Measurements from ENCODE around the gene ZNF813.
"Not testable (repeated sequence)": the region's sequence is repeated elsewhere in the genome, so short reads cannot be mapped to it uniquely, and the experiment has no call there.

Gene ZNF813

GRCh38 chr19:53504365-53504703, 36.8 kb downstream of the ZNF813 start:
- H3K4me3 ChIP-seq (ENCODE audit: control insufficient read depth, low read depth, low read length) = not testable (repeated sequence)
- DNase-seq (ENCODE audit: low read depth) = peak; percentile 31

DNA sequence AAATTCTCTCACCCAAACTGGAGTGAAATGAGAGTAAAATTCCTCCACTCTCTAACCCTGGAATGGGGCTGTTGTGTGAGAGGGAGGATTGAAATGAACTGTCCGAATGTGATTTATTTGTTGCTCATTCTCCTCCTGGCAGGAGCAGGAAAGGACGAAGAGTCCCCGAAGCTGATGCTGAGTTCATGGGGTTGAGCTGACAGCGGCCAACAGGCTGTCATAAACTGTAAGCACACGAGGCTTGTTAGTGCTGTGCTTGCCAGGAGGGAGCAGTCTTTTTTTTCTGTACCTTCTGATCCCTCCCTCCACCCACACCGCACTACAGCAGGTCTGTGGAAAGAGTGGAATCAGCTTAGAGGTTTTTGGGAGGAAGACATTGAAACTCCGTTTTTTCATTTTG, 37.4 kb downstream of the ZNF813 start:
- DNase-seq (ENCODE audit: low read depth) = peak; percentile 27
- TF ChIP-seq CTCF (conservative IDR thresholded peaks at IDR 0.05; ENCODE audit: control insufficient read depth, insufficient read depth, low read depth, low read length) = no peak
- H3K4me3 ChIP-seq (ENCODE audit: control insufficient read depth, low read depth, low read length) = no peak overlapping the region

DNA sequence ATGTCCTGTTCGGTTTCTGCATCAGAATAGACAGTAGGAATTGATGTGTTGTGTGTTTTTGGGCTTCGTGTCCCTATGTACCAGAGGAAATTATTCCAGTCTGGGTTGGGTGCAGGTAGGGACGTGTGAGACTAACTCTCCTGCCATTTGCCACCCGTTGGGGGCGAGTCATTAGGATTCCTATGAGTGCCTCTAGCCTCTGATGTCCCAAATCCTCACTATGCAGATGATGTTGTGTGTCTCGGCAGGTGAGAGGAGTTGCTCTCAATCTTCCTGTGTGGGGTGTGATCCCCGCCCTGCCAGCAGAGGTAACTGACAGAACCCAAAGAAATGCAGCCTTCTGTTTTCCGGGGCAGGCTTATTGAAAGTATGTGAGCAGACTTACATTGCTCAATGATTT, 39.2 kb downstream of the ZNF813 start:
- no peak overlapping the region for H3K4me3 ChIP-seq (ENCODE audit: control insufficient read depth, low read depth, low read length)
- no peak for TF ChIP-seq CTCF (conservative IDR thresholded peaks at IDR 0.05; ENCODE audit: control insufficient read depth, insufficient read depth, low read depth, low read length)
- no peak for DNase-seq (ENCODE audit: low read depth)

DNA sequence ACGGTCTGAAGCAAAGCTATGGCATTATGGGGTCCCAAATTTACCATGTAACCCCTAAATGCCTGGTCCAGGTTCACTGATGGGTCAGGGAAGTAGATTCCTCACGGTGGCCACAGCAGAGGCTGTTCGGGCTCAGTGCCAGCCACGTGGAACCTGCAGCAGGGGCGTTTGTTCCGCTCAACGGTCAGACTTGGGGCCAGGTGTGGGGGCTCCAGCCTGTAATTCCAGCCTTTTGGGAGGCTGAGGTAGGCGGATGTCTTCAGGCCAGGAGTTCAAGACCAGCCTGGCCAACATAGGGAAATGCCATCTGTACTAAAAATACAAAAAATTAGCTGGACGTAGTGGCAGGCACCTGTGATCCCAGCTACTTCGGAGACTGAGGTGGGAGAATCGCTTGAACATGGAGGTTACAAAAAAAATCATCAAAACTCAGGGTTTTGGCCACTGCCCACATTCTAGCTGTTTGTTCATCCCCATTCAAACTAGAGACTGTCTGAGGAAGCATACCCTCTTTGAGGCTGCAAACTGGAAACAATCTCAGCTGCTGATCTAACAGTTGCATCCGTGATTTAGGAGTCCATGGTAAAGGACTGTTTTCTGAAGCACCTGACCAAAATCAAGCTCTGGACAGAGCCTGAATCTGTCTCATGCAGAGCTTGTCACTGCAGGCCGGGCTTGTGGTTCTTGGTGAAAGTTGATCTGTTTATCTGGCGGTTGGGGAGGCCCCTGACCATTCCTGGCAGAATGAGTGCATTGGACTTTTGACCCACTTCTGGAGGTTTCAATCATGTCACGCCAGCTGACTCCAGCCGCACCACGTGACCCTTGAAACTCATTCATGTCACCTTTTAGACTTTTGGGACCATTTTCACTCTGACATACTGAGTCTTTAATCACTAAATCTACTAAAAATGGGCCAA, 40.2 kb downstream of the ZNF813 start:
- DNase-seq (ENCODE audit: low read depth) = no peak
- no peak overlapping the region for H3K4me3 ChIP-seq (ENCODE audit: control insufficient read depth, low read depth, low read length)
- TF ChIP-seq CTCF (conservative IDR thresholded peaks at IDR 0.05; ENCODE audit: control insufficient read depth, insufficient read depth, low read depth, low read length) = no peak

DNA sequence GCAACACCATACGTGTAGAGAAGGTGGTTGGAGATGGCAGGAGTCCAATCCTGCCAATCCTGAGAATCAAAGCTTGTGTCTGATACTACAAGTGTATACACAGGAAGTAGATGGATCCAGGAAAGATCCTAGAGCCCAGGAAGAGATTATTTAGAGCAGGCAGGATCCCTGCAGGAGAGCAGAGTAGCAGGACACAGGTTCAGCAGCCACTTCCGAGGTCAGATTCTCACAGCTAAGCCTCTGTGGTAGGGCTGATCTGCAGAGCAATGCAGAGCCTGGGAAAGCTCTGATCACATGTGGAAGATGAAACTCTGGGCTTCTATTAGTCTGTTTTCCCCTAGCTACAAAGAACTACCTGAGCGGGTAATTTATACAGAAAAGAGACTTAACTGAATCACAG, 41.9 kb downstream of the ZNF813 start:
- H3K4me3 ChIP-seq (ENCODE audit: control insufficient read depth, low read depth, low read length) = no peak overlapping the region
- no peak for DNase-seq (ENCODE audit: low read depth)
- TF ChIP-seq CTCF (conservative IDR thresholded peaks at IDR 0.05; ENCODE audit: control insufficient read depth, insufficient read depth, low read depth, low read length) = no peak

GRCh38 chr19:53509845-53510244, 42.3 kb downstream of the ZNF813 start:
- no peak for TF ChIP-seq CTCF (conservative IDR thresholded peaks at IDR 0.05; ENCODE audit: control insufficient read depth, insufficient read depth, low read depth, low read length)
- no peak overlapping the region for H3K4me3 ChIP-seq (ENCODE audit: control insufficient read depth, low read depth, low read length)
- DNase-seq (ENCODE audit: low read depth) = no peak

- TF ChIP-seq CTCF (conservative IDR thresholded peaks at IDR 0.05; ENCODE audit: control insufficient read depth, insufficient read depth, low read depth, low read length) = no peak
- DNase-seq (ENCODE audit: low read depth) = no peak
- H3K4me3 ChIP-seq (ENCODE audit: control insufficient read depth, low read depth, low read length) = no peak overlapping the region
These were observed 43.8 kb downstream of the ZNF813 start for GRCh38 chr19:53511357-53511756.
